WI38 (cell line): ENCODE measurements around the gene TRIM17.

Experiments
- H3K4me3 ChIP-seq: 2 replicates; pipeline ENCODE4 v1.5.1; 2011; ENCODE audit warnings: low read depth, mild to moderate bottlenecking, control low read depth, low read length
- CTCF ChIP-seq: IDR thresholded peaks from 2 replicates; pipeline ENCODE4 v1.5.1; 2012; ENCODE audit warnings: low read depth, mild to moderate bottlenecking, control low read depth, low read length

TRIM17 gene

GRCh38 chr1:228455715-228456114 lies 39.1 kb upstream of the TRIM17 start:
- H3K4me3 ChIP-seq: no peak overlapping the region
- TF ChIP-seq CTCF: no peak

GRCh38 chr1:228454238-228454637 lies 37.6 kb upstream of the TRIM17 start:
- no peak for TF ChIP-seq CTCF

GRCh38 chr1:228453614-228454013 lies 37.0 kb upstream of the TRIM17 start:
- TF ChIP-seq CTCF: no peak

More at GRCh38 chr1:228454238-228454637, 37.6 kb upstream of the TRIM17 start:
- H3K4me3 ChIP-seq: no peak overlapping the region

GRCh38 chr1:228453022-228453560 lies 36.4 kb upstream of the TRIM17 start:
- TF ChIP-seq CTCF: no peak
- no peak overlapping the region for H3K4me3 ChIP-seq

More at GRCh38 chr1:228453614-228454013, 37.0 kb upstream of the TRIM17 start:
- no peak overlapping the region for H3K4me3 ChIP-seq

- TF ChIP-seq CTCF: no peak
- H3K4me3 ChIP-seq: no peak overlapping the region
Measured at GRCh38 chr1:228452194-228453021, 35.7 kb upstream of the TRIM17 start.

GRCh38 chr1:228450200-228450599 lies 33.5 kb upstream of the TRIM17 start:
- no peak for TF ChIP-seq CTCF

GRCh38 chr1:228448372-228448771 lies 31.7 kb upstream of the TRIM17 start:
- no peak for TF ChIP-seq CTCF
- H3K4me3 ChIP-seq: no peak overlapping the region

More at GRCh38 chr1:228450200-228450599, 33.5 kb upstream of the TRIM17 start:
- H3K4me3 ChIP-seq: no peak overlapping the region
